ENCODE data around the gene ANK3. TPM values are rescaled to one million over a fixed set of nuclear protein-coding genes. Genes with fewer than 3 reads are reported as not detected.

The ANK3 gene
- total RNA-seq, 1 experiment from 2014 or later: 15.3 TPM

DNA sequence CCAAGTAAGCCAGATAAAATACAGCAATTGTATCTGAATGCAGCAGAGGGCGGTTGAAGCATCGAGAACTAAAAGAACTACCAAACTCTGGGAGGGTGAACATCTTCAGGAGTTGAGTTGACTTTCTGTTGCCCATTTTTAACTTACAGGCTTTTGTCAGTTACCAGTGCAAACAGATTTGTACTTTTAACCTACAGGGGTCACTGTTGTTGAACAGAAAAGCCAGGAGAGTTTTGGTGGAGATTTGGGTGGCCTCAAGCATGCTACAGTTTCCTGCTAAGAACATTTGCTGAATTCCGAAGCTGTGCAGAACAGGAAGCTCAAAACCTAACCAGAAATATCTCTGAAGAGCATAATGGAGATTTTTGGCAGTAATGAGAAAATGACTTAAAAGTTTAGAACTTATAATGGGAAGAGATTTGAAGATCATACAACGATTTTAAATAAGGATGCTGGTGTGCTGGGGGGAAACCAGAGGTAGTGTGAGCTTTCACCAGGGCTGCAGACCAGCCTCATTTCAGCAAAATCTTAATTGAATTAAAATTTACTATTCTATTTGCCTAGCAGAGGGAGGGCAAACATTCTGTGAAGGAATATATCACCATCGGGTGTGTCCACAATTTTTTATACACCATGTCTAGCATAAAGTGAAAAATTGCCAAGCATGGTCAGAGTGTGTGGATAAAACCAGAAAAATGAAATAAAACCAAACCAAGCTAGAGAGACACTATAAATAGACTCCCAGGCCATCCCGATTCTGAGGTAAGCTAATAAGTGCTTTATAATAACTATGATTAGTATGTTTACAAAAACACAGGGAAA, 274.7 kb downstream of the ANK3 start (continued):
- TF ChIP-seq ZNF274 (IDR thresholded peaks at IDR 0.05; ENCODE audit: low read depth, low read length) (no peak), EGR1 (IDR thresholded peaks at IDR 0.05; ENCODE audit: low read depth) (no peak), YY1 (IDR thresholded peaks at IDR 0.05; ENCODE audit: extremely low read depth, insufficient replicate concordance, low read depth, low read length) (no peak), CEBPB (IDR thresholded peaks at IDR 0.05; ENCODE audit: low read depth) (no peak)

DNA sequence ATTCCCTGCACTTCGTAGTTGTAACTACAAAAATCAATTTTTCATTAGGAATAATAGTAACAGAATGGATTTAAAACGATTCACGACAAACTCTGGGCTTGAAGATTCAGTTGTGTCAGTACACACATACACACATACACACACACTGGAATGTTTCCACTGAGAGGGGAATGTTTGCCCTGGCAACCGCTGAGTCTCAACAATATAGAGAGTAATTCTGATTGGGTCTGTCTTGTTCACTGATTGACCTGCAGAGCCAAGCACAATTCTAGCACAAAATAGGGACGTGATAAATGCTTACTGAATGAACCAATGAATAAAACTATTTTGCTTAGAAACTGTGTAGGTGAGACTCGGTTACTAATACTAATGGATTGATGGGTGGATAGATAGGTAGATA, 278.9 kb downstream of the ANK3 start:
- Histone ChIP-seq H3K27me3 (ENCODE audit: insufficient read depth, low read length) (no peaks in the 10 kb centered on the region), H3K79me2 (ENCODE audit: insufficient read depth, low read length) (no peaks in the 10 kb centered on the region), H3K9ac (ENCODE audit: low read length) (no peak overlapping the region), H2AFZ (ENCODE audit: low read depth, low read length, poor library complexity, severe bottlenecking) (no peak overlapping the region), H3K27ac (ENCODE audit: low read depth, low read length) (no peak overlapping the region), H3K9me2 (ENCODE audit: insufficient read depth) (no peaks in the 10 kb centered on the region), H3K4me2 (ENCODE audit: low read length) (no peak overlapping the region), H3K9me3 (ENCODE audit: control insufficient read depth in 1 of 2, insufficient read depth in 1 of 2, low read depth in 1 of 2, low read length in 2 of 2) (no peaks in the 10 kb centered on the region), H4K20me1 (ENCODE audit: insufficient read depth) (no peaks in the 10 kb centered on the region), H3K36me3 (ENCODE audit: control insufficient read depth in 1 of 2, insufficient read depth in 2 of 2, low read length in 2 of 2) (no peaks in the 10 kb centered on the region), H3K4me3 (replicated peaks in 1 of 2; ENCODE audit: low read depth in 1 of 2, low read length in 2 of 2) (no peak overlapping the region), H3K4me1 (ENCODE audit: control insufficient read depth in 1 of 2, insufficient read depth in 2 of 2, low read length in 2 of 2) (no peaks in the 10 kb centered on the region)
- ChIA-PET RAD21 (ENCODE audit: low non-redundant PET in 1 of 2, low total read pairs in 2 of 2, uncharacterized antibody in 2 of 2, unreplicated experiment in 2 of 2) (no interaction called here), POLR2A (no interaction called here), CTCF (no interaction called here)
- ATAC-seq: no peak
- DNase-seq (ENCODE audit: low read depth, low spot score): no peak
- BruUV-seq (replicated peaks): no TSS peak
- intact Hi-C loops (cut with micrococcal nuclease): no loop called here
- TF ChIP-seq FOSL1 (IDR thresholded peaks at IDR 0.05; ENCODE audit: low read depth) (no peak), YY1 (IDR thresholded peaks at IDR 0.05; ENCODE audit: extremely low read depth, insufficient replicate concordance, low read depth, low read length) (no peak), EZH2 (IDR thresholded peaks at IDR 0.05) (no peak), TCF7L2 (IDR thresholded peaks at IDR 0.05; ENCODE audit: borderline replicate concordance, extremely low read depth, insufficient read depth, insufficient read length) (no peak), EZH2phosphoT487 (IDR thresholded peaks at IDR 0.05; ENCODE audit: borderline replicate concordance) (no peak), SP1 (IDR thresholded peaks at IDR 0.05; ENCODE audit: low read depth) (no peak), CBX3 (IDR thresholded peaks at IDR 0.05; ENCODE audit: low read depth) (no peak)
- TF ChIP-seq, protein P1, sequence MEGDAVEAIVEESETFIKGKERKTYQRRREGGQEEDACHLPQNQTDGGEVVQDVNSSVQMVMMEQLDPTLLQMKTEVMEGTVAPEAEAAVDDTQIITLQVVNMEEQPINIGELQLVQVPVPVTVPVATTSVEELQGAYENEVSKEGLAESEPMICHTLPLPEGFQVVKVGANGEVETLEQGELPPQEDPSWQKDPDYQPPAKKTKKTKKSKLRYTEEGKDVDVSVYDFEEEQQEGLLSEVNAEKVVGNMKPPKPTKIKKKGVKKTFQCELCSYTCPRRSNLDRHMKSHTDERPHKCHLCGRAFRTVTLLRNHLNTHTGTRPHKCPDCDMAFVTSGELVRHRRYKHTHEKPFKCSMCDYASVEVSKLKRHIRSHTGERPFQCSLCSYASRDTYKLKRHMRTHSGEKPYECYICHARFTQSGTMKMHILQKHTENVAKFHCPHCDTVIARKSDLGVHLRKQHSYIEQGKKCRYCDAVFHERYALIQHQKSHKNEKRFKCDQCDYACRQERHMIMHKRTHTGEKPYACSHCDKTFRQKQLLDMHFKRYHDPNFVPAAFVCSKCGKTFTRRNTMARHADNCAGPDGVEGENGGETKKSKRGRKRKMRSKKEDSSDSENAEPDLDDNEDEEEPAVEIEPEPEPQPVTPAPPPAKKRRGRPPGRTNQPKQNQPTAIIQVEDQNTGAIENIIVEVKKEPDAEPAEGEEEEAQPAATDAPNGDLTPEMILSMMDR (IDR thresholded peaks at IDR 0.05 in 2 of 3, conservative IDR thresholded peaks at IDR 0.05 in 1 of 3; ENCODE audit: borderline replicate concordance in 1 of 3, insufficient read depth in 1 of 3, low read depth in 2 of 3, low read length in 2 of 3): no peak
